ENCODE measurements around the gene TRIM37.
"Not testable (repeated sequence)": the region's sequence is repeated elsewhere in the genome, so short reads cannot be mapped to it uniquely, and the experiment has no call there.

TRIM37 gene

GRCh38 chr17:59106463-59107305 is at the start of gene TRIM37:
Gene TRIM37, minus strand, starts transcription at chr17:59106880. Its CDS starts 419 bp downstream, at chr17:59106461.
- DNase-seq (ENCODE audit: low read depth) = peak; percentile 97

- peak; percentile 86 for DNase-seq (ENCODE audit: low read depth)
Observed at GRCh38 chr17:59155439-59156177, 48.9 kb upstream of the TRIM37 start, which contains the start of gene PRR11. Gene PRR11, plus strand, starts transcription at chr17:59155746. Its CDS starts 14,007 bp downstream, at chr17:59169753.

- peak; percentile 95 for DNase-seq (ENCODE audit: low read depth)
Observed at GRCh38 chr17:59154721-59155438, 48.2 kb upstream of the TRIM37 start, which contains the start of gene SKA2. Gene SKA2, minus strand, starts transcription at chr17:59155186. Its CDS starts 23 bp downstream, at chr17:59155163.

GRCh38 chr17:59154292-59154720 is 47.6 kb upstream of the TRIM37 start:
- peak; percentile 4 for DNase-seq (ENCODE audit: low read depth)

- no peak for DNase-seq (ENCODE audit: low read depth)
Observed at GRCh38 chr17:59152925-59153324, 46.2 kb upstream of the TRIM37 start.

GRCh38 chr17:59151591-59151990 is 44.9 kb upstream of the TRIM37 start:
- DNase-seq (ENCODE audit: low read depth) = no peak

- DNase-seq (ENCODE audit: low read depth) = no peak
Observed at GRCh38 chr17:59151006-59151405, 44.3 kb upstream of the TRIM37 start.

GRCh38 chr17:59149841-59150511 is 43.3 kb upstream of the TRIM37 start:
- no peak for DNase-seq (ENCODE audit: low read depth)

- DNase-seq (ENCODE audit: low read depth) = no peak
Observed at GRCh38 chr17:59149051-59149450, 42.4 kb upstream of the TRIM37 start.

GRCh38 chr17:59145571-59146096 is 39.0 kb upstream of the TRIM37 start:
- no peak for DNase-seq (ENCODE audit: low read depth)

- DNase-seq (ENCODE audit: low read depth) = no peak
Observed at GRCh38 chr17:59141860-59142259, 35.2 kb upstream of the TRIM37 start.

GRCh38 chr17:59139939-59140338 is 33.3 kb upstream of the TRIM37 start:
- DNase-seq (ENCODE audit: low read depth) = no peak

- DNase-seq (ENCODE audit: low read depth) = not testable (repeated sequence)
Observed at GRCh38 chr17:59138339-59138738, 31.7 kb upstream of the TRIM37 start.

- DNase-seq (ENCODE audit: low read depth) = no peak
Observed at GRCh38 chr17:59131131-59131530, 24.5 kb upstream of the TRIM37 start.

- DNase-seq (ENCODE audit: low read depth) = no peak
Observed at GRCh38 chr17:59129814-59130213, 23.1 kb upstream of the TRIM37 start.

GRCh38 chr17:59126809-59127417 is 20.2 kb upstream of the TRIM37 start:
- no peak for DNase-seq (ENCODE audit: low read depth)

GRCh38 chr17:59124665-59125064 is 18.0 kb upstream of the TRIM37 start:
- no peak for DNase-seq (ENCODE audit: low read depth)

- no peak for DNase-seq (ENCODE audit: low read depth)
Observed at GRCh38 chr17:59121901-59122480, 15.3 kb upstream of the TRIM37 start.

GRCh38 chr17:59115474-59115873 is 8.8 kb upstream of the TRIM37 start:
- DNase-seq (ENCODE audit: low read depth) = no peak

- no peak for DNase-seq (ENCODE audit: low read depth)
Observed at GRCh38 chr17:59111539-59111938, 4.9 kb upstream of the TRIM37 start.

- no peak for DNase-seq (ENCODE audit: low read depth)
Observed at GRCh38 chr17:59110973-59111372, 4.3 kb upstream of the TRIM37 start.
